ENCODE measurements around the gene ABTB1.

Gene ABTB1

DNA sequence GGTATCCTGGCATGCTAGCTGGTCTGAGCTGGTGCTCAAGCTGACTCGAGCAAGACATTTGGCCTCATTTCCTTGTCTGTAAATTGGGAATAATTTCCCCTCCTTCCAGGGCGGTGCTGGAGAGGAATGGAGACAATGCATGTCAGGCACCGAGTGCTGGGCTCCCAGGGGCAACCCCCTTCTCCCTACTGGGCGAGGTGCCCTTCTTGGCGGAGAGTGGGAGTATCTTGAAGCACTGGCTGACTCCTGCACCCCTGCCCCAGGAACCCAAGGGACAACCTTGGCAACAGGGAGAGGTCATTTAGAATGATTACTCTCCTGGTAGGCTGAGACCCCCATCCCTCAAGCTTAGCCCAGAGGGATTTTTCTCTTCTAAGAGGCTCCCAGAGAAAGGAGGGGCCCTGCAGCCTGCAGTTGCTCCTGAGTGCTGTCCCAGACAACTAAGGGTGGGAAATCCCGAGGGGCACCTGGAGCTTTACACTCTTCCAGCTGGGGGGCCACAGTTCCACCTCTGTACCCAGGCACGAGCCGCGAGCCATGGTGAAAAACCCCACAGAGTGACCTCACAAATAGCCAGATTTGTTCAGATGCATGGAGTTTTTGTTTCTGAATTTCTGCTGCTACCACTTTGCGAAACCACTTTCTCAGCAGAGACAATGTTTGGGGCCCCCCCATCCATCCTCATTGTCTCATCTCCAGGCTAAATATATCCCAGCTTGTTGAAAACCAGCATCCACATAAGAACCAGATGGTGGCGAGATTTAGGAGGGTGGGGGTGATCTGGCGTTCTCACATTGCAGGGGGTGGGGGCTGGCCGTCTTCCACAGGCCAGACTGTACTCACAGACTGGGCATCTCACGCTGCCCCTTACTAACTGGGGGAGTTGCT is 44.8 kb downstream of the ABTB1 start:
- Histone ChIP-seq H3K4me3 (ENCODE audit: low read depth, low read length) (no peak overlapping the region), H3K4me1 (no peaks in the 10 kb centered on the region), H3K27me3 (no peaks in the 10 kb centered on the region), H3K36me3 (no peaks in the 10 kb centered on the region), H3K9me3 (no peaks in the 10 kb centered on the region)
- no peak for DNase-seq
- TF ChIP-seq CTCF (IDR thresholded peaks at IDR 0.05; ENCODE audit: low read depth, low read length), result no peak

- Histone ChIP-seq H3K4me1 (no peaks in the 10 kb centered on the region), H3K9me3 (no peaks in the 10 kb centered on the region), H3K36me3 (no peaks in the 10 kb centered on the region), H3K27me3 (no peaks in the 10 kb centered on the region), H3K4me3 (ENCODE audit: low read depth, low read length) (no peak overlapping the region)
- peak; percentile 55 for TF ChIP-seq CTCF (IDR thresholded peaks at IDR 0.05; ENCODE audit: low read depth, low read length)
- no peak for DNase-seq
Measured at GRCh38 chr3:127718245-127718915, 45.6 kb downstream of the ABTB1 start.

DNA sequence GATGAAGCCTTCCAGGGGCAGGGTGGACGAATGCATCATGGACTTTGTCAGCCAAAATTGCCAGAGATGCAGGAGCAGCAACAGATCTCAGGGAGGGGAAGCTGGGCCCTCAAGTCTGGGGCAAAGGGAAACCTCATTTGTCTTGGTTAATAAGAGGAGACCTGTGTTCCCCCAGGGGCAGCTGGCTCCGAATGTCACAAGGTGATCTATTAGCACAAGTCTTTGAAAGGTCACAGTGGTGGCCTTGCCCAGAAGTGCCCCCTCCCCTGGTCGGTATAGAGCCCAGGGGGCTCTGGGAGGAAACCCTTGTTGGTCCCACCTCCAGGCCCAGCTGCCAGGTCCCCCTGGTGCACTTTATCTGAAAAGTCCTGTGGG is 46.2 kb downstream of the ABTB1 start:
- TF ChIP-seq CTCF (IDR thresholded peaks at IDR 0.05; ENCODE audit: low read depth, low read length), result no peak
- H3K4me3 ChIP-seq (ENCODE audit: low read depth, low read length), result no peak overlapping the region
- DNase-seq, result no peak
- no peaks in the 10 kb centered on the region for H3K9me3 ChIP-seq
- no peaks in the 10 kb centered on the region for H3K27me3 ChIP-seq
- no peaks in the 10 kb centered on the region for H3K4me1 ChIP-seq
- H3K36me3 ChIP-seq, result no peaks in the 10 kb centered on the region

- H3K9me3 ChIP-seq, result no peaks in the 10 kb centered on the region
- H3K36me3 ChIP-seq, result no peaks in the 10 kb centered on the region
- no peaks in the 10 kb centered on the region for H3K4me1 ChIP-seq
- no peak for DNase-seq
- no peak overlapping the region for H3K4me3 ChIP-seq (ENCODE audit: low read depth, low read length)
- H3K27me3 ChIP-seq, result no peaks in the 10 kb centered on the region
- TF ChIP-seq CTCF (IDR thresholded peaks at IDR 0.05; ENCODE audit: low read depth, low read length), result no peak
Measured at GRCh38 chr3:127719369-127719768, 46.6 kb downstream of the ABTB1 start.

- no peak overlapping the region for H3K4me3 ChIP-seq (ENCODE audit: low read depth, low read length)
- TF ChIP-seq CTCF (IDR thresholded peaks at IDR 0.05; ENCODE audit: low read depth, low read length), result no peak
- DNase-seq, result no peak
- H3K27me3 ChIP-seq, result no peaks in the 10 kb centered on the region
- H3K4me1 ChIP-seq, result no peaks in the 10 kb centered on the region
- H3K36me3 ChIP-seq, result no peaks in the 10 kb centered on the region
- H3K9me3 ChIP-seq, result no peaks in the 10 kb centered on the region
Measured at GRCh38 chr3:127720161-127720823, 47.5 kb downstream of the ABTB1 start.
